HepG2 (cell line): ENCODE measurements around the gene RPL6. TPM values are rescaled to one million over a fixed set of nuclear protein-coding genes. Genes with fewer than 3 reads are reported as not detected.

Experiments used
- AHDC1 ChIP-seq: sonication (generic); formaldehyde crosslinking; IDR thresholded peaks from 2 replicates; pipeline ENCODE4 v1.5.1; 2020; ENCODE audit warnings: mild to moderate bottlenecking, missing genetic modification reagents, borderline replicate concordance
- CBX1 ChIP-seq: IDR thresholded peaks from one replicate; pipeline ENCODE4 v1.6.1; 2016; ENCODE audit warnings: antibody characterized with exemption, low read depth
- DPF2 ChIP-seq: sonication (generic); formaldehyde crosslinking; IDR thresholded peaks from 2 replicates; pipeline ENCODE4 v1.4.0; 2020; ENCODE audit warnings: mild to moderate bottlenecking, low read depth, missing genetic modification reagents, borderline replicate concordance
- ELF1 ChIP-seq: sonication (generic); formaldehyde crosslinking; IDR thresholded peaks from 2 replicates; pipeline ENCODE4 v1.4.0; 2020; ENCODE audit warnings: missing genetic modification reagents
- EZH2 ChIP-seq: conservative IDR thresholded peaks from 2 replicates; pipeline ENCODE4 v1.6.1; 2012; ENCODE audit warnings: mild to moderate bottlenecking, low read depth, low read length, moderate library complexity
- HMGXB4 ChIP-seq, 2 experiments: sonication (generic) in 1 of 2; formaldehyde crosslinking in 1 of 2; IDR thresholded peaks; 2 replicates each; pipeline versions ENCODE4 v1.4.0 to v1.6.1; 2018 to 2020; ENCODE audit warnings: missing genetic modification reagents in 2 of 2, borderline replicate concordance in 1 of 2, low read depth in 1 of 2, mild to moderate bottlenecking in 1 of 2, missing biosample characterization in 1 of 2
- HNF4A ChIP-seq: sonication (generic); formaldehyde crosslinking; IDR thresholded peaks from 2 replicates; pipeline ENCODE4 v1.4.0; 2020; ENCODE audit warnings: missing genetic modification reagents
- HOXA3 ChIP-seq: sonication (generic); formaldehyde crosslinking; IDR thresholded peaks from 2 replicates; pipeline ENCODE4 v1.5.0; 2020; ENCODE audit warnings: missing genetic modification reagents
- KDM3A ChIP-seq: IDR thresholded peaks from 2 replicates; pipeline ENCODE4 v1.6.1; 2018; ENCODE audit warnings: low read depth, missing compliant biosample characterization
- TP53 ChIP-seq: sonication (generic); formaldehyde crosslinking; conservative IDR thresholded peaks from 2 replicates; pipeline ENCODE4 v1.4.0; 2020; ENCODE audit warnings: missing genetic modification reagents
- TSC22D2 ChIP-seq: sonication (generic); formaldehyde crosslinking; IDR thresholded peaks from 2 replicates; pipeline ENCODE4 v1.5.1; 2020; ENCODE audit warnings: missing genetic modification reagents, mild to moderate bottlenecking, borderline replicate concordance
- ZBTB1 ChIP-seq: sonication (generic); formaldehyde crosslinking; IDR thresholded peaks from 2 replicates; pipeline ENCODE4 v1.4.0; 2020; ENCODE audit warnings: missing genetic modification reagents, borderline replicate concordance
- ZNF138 ChIP-seq: sonication (generic); formaldehyde crosslinking; IDR thresholded peaks from 2 replicates; pipeline ENCODE4 v1.5.0; 2020; ENCODE audit warnings: mild to moderate bottlenecking, low read depth, missing genetic modification reagents
- polyA plus RNA-seq, 8 experiments: library from polyadenylated mRNA; depleted of rRNA in 3 of 8; stranded (reverse) in 7 of 8; unstranded in 1 of 8; fragments of >200 nt; fragmentation: Illumina TruSeq in 4 of 8; extraction: Trizol in 4 of 8; gene quantifications; 2 replicates each; pipeline versions ENCODE4 v1.2.1 to v1.2.3, GENCODE V29; 2011 to 2016; ENCODE audit warnings: low read depth in 4 of 8, missing spikeins in 1 of 8, mixed read lengths in 1 of 8; ENCODE audit not compliant: insufficient read depth in 1 of 8
- total RNA-seq, 5 experiments: library from RNA; depleted of rRNA; stranded (reverse); fragments of >200 nt; fragmentation: Illumina TruSeq; extraction: Trizol; gene quantifications; 2 replicates each; pipeline ENCODE4 v1.2.3, GENCODE V29; 2016; ENCODE audit warnings: low read depth in 1 of 5
- TF ChIP-seq, protein P1 (sequence below): sonication (generic); formaldehyde crosslinking; IDR thresholded peaks from 2 replicates; pipeline ENCODE4 v1.4.0; 2020; ENCODE audit warnings: missing genetic modification reagents
- TF ChIP-seq, protein P2 (sequence below): sonication (generic); formaldehyde crosslinking; IDR thresholded peaks from 2 replicates; pipeline ENCODE4 v1.4.0; 2020; ENCODE audit warnings: missing genetic modification reagents, borderline replicate concordance

Gene RPL6
- total and polyA plus RNA-seq, 2 of the 13 experiments (the other 11 are each of a cell fraction or from before 2014, with no cell fraction given) = 1,551 to 1,719 TPM

DNA sequence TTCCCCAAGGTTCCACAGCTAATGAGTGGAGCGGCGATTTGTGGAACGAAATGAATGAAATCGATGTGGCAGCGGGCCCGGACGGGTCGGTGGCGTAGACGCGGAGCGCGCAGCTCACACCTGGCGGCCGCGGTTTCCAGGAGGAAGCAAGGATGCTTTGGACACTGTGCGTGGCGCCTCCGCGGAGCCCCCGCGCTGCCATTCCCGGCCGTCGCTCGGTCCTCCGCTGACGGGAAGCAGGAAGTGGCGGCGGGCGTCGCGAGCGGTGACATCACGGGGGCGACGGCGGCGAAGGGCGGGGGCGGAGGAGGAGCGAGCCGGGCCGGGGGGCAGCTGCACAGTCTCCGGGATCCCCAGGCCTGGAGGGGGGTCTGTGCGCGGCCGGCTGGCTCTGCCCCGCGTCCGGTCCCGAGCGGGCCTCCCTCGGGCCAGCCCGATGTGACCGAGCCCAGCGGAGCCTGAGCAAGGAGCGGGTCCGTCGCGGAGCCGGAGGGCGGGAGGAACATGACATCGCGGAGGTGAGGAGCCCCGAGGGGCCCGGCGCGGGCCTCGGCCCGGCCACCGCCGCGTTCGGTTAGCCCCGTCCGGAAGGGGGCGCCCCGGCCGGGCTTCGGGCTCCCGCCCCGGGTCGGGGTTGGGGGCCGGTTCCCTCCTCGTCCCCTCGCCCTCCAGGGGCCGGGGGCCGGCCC lies 9.3 kb upstream of the RPL6 start, which contains the start of gene PTPN11 (continued):
- TF ChIP-seq, protein P1, sequence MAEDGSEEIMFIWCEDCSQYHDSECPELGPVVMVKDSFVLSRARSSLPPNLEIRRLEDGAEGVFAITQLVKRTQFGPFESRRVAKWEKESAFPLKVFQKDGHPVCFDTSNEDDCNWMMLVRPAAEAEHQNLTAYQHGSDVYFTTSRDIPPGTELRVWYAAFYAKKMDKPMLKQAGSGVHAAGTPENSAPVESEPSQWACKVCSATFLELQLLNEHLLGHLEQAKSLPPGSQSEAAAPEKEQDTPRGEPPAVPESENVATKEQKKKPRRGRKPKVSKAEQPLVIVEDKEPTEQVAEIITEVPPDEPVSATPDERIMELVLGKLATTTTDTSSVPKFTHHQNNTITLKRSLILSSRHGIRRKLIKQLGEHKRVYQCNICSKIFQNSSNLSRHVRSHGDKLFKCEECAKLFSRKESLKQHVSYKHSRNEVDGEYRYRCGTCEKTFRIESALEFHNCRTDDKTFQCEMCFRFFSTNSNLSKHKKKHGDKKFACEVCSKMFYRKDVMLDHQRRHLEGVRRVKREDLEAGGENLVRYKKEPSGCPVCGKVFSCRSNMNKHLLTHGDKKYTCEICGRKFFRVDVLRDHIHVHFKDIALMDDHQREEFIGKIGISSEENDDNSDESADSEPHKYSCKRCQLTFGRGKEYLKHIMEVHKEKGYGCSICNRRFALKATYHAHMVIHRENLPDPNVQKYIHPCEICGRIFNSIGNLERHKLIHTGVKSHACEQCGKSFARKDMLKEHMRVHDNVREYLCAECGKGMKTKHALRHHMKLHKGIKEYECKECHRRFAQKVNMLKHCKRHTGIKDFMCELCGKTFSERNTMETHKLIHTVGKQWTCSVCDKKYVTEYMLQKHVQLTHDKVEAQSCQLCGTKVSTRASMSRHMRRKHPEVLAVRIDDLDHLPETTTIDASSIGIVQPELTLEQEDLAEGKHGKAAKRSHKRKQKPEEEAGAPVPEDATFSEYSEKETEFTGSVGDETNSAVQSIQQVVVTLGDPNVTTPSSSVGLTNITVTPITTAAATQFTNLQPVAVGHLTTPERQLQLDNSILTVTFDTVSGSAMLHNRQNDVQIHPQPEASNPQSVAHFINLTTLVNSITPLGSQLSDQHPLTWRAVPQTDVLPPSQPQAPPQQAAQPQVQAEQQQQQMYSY (CRISPR knock-in tag) = 0 out of 2 replicates have a peak, but pooled peaks have one; percentile 22
- TF ChIP-seq TP53 (CRISPR knock-in tag) (no peak), HNF4A (CRISPR knock-in tag) (no peak; the same call in 1 of the 2 replicates), ELF1 (CRISPR knock-in tag) (peak; percentile 98), ZNF138 (CRISPR knock-in tag) (no peak), DPF2 (CRISPR knock-in tag) (peak; percentile 63), EZH2 (no peak), KDM3A (CRISPR knock-in tag) (no peak), TSC22D2 (CRISPR knock-in tag) (no peak), HMGXB4 (CRISPR knock-in tag; IDR thresholded peaks at IDR 0.05; ENCODE audit: borderline replicate concordance in 1 of 2, low read depth in 1 of 2) (peak; percentile 83 to 94), HOXA3 (CRISPR knock-in tag) (peak; percentile 96), AHDC1 (CRISPR knock-in tag) (0 out of 2 replicates have a peak, but pooled peaks have one; percentile 19), CBX1 (no peak), ZBTB1 (CRISPR knock-in tag) (no peak)
- TF ChIP-seq, protein P2, sequence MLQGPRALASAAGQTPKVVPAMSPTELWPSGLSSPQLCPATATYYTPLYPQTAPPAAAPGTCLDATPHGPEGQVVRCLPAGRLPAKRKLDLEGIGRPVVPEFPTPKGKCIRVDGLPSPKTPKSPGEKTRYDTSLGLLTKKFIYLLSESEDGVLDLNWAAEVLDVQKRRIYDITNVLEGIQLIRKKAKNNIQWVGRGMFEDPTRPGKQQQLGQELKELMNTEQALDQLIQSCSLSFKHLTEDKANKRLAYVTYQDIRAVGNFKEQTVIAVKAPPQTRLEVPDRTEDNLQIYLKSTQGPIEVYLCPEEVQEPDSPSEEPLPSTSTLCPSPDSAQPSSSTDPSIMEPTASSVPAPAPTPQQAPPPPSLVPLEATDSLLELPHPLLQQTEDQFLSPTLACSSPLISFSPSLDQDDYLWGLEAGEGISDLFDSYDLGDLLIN (CRISPR knock-in tag) = no peak
